Naive thymus-derived CD8-positive, alpha-beta T cell (primary cell): ENCODE measurements around the gene PTPRE. TPM values are rescaled to one million over a fixed set of nuclear protein-coding genes. Genes with fewer than 3 reads are reported as not detected.

Experiments
- ATAC-seq, 2 donors: fragments of 150-1000 bp; cut with Tn5 transposase in 1 of 2; sonication (Bioruptor Pico), chemical (Tn5 transposase) in 1 of 2; 1 replicate in 1 of 2; 2 replicates in 1 of 2; pipeline ENCODE4 v1.10.0; 2021; ENCODE audit warnings: mild to moderate bottlenecking in 2 of 2, moderate library complexity in 2 of 2
- POLR2A ChIA-PET: fragments of 350-600 bp; sonication (Branson Sonifier 250); formaldehyde crosslinking; loops from one replicate; lab custom pipeline; 2021; ENCODE audit warnings: antibody characterized with exemption; lab: Charles Lee
- DNase-seq, 10 donors: peaks; one replicate each; pipeline versions ENCODE4 v3.0.0 to v3.0.0-alpha.2; 2020 to 2022
- H3K27ac Mint-ChIP-seq, 10 donors: one replicate each; pipeline ENCODE4 v1.8.0; 2020 to 2022; ENCODE audit warnings: mild to moderate bottlenecking in 10 of 10, mixed read lengths in 10 of 10, moderate library complexity in 4 of 10, inconsistent platforms in 1 of 10
- H3K27me3 Mint-ChIP-seq, 5 donors: one replicate each; pipeline ENCODE4 v1.8.0; 2021 to 2022; ENCODE audit warnings: mixed read lengths in 5 of 5
- H3K36me3 Mint-ChIP-seq, 3 donors: one replicate each; pipeline ENCODE4 v1.8.0; 2020 to 2022; ENCODE audit warnings: mixed read lengths in 3 of 3, mild to moderate bottlenecking in 2 of 3, inconsistent platforms in 1 of 3
- H3K4me1 Mint-ChIP-seq, 4 donors: one replicate each; pipeline ENCODE4 v1.8.0; 2021 to 2022; ENCODE audit warnings: mixed read lengths in 4 of 4
- H3K4me3 Mint-ChIP-seq, 10 donors: one replicate each; pipeline ENCODE4 v1.8.0; 2020 to 2022; ENCODE audit warnings: mild to moderate bottlenecking in 10 of 10, mixed read lengths in 10 of 10, moderate library complexity in 6 of 10, inconsistent platforms in 1 of 10
- H3K9me3 Mint-ChIP-seq, 9 donors: one replicate each; pipeline ENCODE4 v1.8.0; 2020 to 2022; ENCODE audit warnings: mixed read lengths in 9 of 9, mild to moderate bottlenecking in 3 of 9, inconsistent platforms in 1 of 9, moderate library complexity in 1 of 9
- polyA plus RNA-seq, 3 donors: library from polyadenylated mRNA; unstranded; fragments of 300-500 nt; fragmentation: Illumina TruSeq; gene quantifications; one replicate each; pipeline ENCODE4 v1.2.3, GENCODE V29; 2021
- total RNA-seq, 8 experiments: library from RNA in 2 of 8; stranded (reverse) in 2 of 8; gene quantifications; one replicate each; pipeline ENCODE4 v1.2.3 and lab custom pipeline; 2021 to 2026

Gene PTPRE
- total and polyA plus RNA-seq, 5 experiments from 2014 or later, result 7.8 to 29.5 (median 17.6) TPM

DNA sequence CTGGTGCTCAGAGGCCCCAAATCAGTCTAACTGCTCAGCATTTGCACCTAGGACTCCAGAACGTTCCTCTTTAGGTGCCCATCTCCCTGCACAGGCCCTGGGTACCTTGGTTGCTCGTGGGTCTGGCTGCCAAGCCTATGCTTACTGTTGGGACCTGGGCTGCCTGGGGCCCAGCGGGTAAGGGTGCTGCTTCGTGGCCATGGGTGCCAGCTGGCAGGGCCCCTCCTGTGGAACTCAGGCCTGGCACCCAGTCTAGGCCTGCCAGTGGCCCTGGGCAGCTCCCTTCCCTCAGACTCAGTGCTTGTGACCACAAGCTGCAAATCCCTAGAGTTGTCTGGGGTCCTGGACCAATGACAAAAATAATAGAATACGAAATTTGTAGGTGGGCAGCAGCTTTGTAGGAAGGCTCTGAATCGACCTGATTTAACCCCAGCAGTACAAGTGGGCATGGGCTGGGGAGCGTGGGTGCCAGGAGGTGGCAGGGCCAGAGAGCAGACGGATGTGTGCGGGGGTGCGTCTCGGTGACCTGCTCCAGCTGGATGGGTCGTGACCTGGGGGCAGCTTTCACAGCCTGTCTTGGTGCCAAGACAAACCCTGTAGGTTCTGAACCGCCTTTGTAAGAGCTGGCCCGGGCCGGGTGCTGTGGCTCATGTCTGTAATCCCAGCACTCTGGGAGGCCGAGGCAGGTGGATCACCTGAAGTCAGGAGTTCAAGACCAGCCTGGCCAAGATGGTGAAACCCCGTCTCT is 149.6 kb downstream of the PTPRE start:
- peak overlapping the region in 3 of 10 donors; percentile 60 to 79 (median 63) for H3K27ac Mint-ChIP-seq
- DNase-seq (no peak), ATAC-seq (no peak)
- peaks cover 26 to 59% (median 44%) of the 10 kb centered on the region in 4 donors for H3K4me1 Mint-ChIP-seq
- H3K36me3 Mint-ChIP-seq, result peaks cover 4 to 69% (median 18%) of the 10 kb centered on the region in 3 donors
- POLR2A ChIA-PET, result no interaction called here
- H3K4me3 Mint-ChIP-seq, result no peak overlapping the region
- no peaks in the 10 kb centered on the region for H3K27me3 Mint-ChIP-seq
- no peaks in the 10 kb centered on the region for H3K9me3 Mint-ChIP-seq

DNA sequence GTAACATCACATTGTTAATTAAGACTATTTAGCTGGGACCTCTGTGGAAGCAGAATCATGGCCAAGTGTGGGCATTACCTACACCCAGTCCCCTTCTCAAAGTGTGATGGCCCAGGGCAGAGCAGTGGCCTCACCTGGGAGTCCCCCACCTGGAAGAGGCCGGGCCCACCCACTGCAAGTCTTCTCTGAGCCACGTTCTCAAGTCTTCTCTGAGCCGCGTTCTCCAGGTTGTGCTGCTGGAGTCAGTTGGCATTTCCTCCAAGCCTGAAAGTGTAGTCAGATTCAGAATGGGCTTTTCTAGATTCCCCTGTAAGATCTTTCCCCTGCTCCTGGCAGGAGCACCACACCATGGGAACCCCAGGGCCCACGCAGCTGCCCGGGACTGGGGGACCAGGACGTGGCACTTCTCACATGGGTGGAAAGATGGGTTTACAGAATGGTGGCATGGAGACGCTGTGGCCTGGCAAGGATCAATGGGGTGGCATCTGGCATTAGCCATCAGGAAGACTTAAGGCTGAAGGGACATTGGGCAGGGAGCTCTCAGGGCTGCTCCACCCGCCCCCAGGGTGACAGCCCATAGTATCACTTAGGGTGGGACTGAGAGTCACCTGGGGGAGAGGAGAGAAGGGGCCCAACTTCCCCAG is 151.3 kb downstream of the PTPRE start:
- Mint-ChIP-seq H3K9me3 (no peaks in the 10 kb centered on the region), H3K27ac (peak overlapping the region; percentile 13 to 93 (median 81)), H3K27me3 (no peaks in the 10 kb centered on the region), H3K36me3 (peaks cover 4 to 52% (median 16%) of the 10 kb centered on the region in 3 donors), H3K4me3 (peak overlapping the region in 1 of 10 donors; percentile 43), H3K4me1 (peaks cover 39 to 65% (median 54%) of the 10 kb centered on the region in 4 donors)
- POLR2A ChIA-PET, result interaction anchor here (3.4 kb wide), 1 partner anchor 10 kb away, joined by 24 read pairs; no protein-coding TSS in a partner anchor
- no peak for DNase-seq
- no peak for ATAC-seq

DNA sequence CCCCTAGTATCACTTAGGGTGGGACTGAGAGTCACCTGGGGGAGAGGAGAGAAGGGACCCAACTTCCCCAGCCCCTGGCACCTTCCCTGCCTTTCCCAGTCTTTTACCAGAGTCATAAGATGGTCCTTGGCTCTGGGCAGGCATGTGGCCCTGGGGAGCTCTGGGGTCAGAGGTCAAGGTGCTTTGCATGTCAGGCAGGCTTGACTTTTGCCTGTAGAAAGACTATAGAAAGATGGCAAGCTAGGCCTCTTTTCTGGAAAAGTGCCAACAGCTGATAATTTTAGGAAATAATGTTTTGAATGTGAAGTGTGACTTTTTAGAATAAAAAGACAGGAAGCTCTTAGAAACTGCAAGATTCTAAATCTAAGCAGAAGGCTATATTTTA is 151.8 kb downstream of the PTPRE start:
- peak overlapping the region in 2 of 10 donors; percentile 12 to 54 for H3K4me3 Mint-ChIP-seq
- POLR2A ChIA-PET, result interaction anchor here (3.4 kb wide), 1 partner anchor 11 kb away, joined by 24 read pairs; no protein-coding TSS in a partner anchor
- ATAC-seq (no peak), DNase-seq (no peak)
- H3K27ac Mint-ChIP-seq, result peak overlapping the region in 9 of 10 donors; percentile 33 to 93 (median 90)
- H3K9me3 Mint-ChIP-seq, result no peaks in the 10 kb centered on the region
- peaks cover 4 to 51% (median 16%) of the 10 kb centered on the region in 3 donors for H3K36me3 Mint-ChIP-seq
- H3K4me1 Mint-ChIP-seq, result peaks cover 43 to 70% (median 58%) of the 10 kb centered on the region in 4 donors
- H3K27me3 Mint-ChIP-seq, result no peaks in the 10 kb centered on the region

DNA sequence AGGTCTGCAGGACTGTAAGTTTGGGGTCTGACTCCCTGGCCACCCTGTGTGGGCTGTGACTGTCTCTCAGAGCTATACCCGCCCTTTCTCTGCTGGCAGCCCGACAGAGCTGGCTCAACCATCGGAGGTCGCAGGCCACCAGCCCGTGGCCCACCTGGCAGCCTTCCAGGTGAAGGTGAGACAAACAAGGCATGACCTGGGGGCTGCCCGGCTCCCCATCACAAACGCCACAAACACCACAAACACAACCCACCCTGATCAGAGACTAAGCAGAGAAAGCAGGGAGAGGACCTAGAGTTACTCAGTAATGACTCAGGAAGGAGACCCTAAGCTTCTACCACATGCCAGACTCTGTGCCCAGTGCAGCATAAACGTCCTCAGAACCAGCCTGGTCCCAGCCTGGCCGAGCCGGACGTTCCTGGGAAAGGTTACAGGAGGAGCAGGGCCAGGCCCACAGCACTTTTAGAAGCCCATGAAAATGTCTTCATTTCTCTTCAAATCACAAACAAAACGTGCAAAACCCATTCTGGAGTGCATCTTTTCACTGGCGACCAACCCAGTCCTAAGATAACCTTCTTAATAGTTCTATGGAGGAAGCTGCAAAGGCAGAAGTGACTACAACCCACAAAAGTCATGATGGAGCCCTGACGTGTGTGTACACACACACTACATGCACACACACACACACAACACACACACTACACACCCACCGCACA is 152.5 kb downstream of the PTPRE start:
- Mint-ChIP-seq H3K27ac (peak overlapping the region; percentile 34 to 93 (median 90)), H3K36me3 (peaks cover 4 to 46% (median 16%) of the 10 kb centered on the region in 3 donors), H3K4me3 (peak overlapping the region in 6 of 10 donors; percentile 12 to 64 (median 43)), H3K9me3 (no peaks in the 10 kb centered on the region), H3K4me1 (peaks cover 43 to 74% (median 64%) of the 10 kb centered on the region in 4 donors), H3K27me3 (no peaks in the 10 kb centered on the region)
- POLR2A ChIA-PET, result interaction anchor here (3.4 kb wide), 1 partner anchor 11 kb away, joined by 24 read pairs; no protein-coding TSS in a partner anchor
- ATAC-seq (no peak), DNase-seq (peak in 1 of 10 donors; percentile 23)

DNA sequence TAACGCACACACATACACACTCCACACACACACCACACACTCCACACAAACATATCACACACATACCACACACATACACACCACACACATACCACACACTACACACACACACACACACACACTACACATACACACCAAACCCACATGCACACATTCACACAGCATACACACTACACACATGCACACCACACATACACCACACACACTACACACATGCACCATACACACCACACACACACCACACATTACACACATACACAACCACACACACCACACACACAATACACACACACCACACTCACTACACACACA is 153.0 kb downstream of the PTPRE start:
- peak overlapping the region in 7 of 10 donors; percentile 12 to 64 (median 41) for H3K4me3 Mint-ChIP-seq
- H3K36me3 Mint-ChIP-seq, result peaks cover 4 to 43% (median 14%) of the 10 kb centered on the region in 3 donors

DNA sequence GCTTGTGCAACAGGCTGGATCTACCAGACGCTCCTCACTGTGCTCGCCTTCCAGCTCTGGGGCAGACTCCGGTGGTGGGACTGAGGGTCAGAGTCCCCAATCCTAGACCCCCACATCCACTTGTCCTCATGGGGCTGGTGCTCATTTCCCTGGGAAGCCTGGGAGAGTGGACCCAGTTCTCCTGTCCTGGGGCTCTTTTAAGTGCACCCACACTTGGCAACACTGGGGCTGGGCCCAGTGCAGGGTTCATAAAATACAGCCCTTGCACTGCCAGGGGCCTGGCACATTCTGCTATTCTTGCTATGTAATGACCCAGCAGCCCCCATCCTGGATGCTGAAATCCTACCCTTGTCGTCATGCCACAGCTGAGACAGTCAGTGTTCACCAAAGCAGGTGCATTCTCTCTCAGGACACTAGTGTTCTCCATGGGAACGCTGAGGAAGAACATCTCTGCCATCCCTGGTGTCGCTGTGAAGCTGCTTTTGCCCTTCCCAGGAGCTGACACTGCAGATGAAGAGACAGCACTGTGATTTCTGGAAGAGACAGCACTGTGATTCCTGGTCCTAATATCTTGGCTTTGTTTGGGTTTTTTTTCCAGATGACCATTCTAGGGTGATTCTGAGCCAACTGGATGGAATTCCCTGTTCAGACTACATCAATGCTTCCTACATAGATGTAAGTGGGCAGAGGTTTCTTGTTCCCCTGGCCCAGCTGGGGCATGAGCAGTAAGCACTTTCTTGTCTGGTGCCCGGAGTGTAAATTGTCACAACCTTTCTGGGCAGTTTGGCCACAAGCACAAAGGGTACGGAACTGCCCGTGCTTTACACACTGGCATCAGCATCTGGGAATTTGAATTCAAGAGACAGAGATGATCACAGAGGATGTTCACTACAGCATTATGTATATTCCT is 153.7 kb downstream of the PTPRE start:
- ATAC-seq, result no peak
- DNase-seq, result no peak
- H3K36me3 Mint-ChIP-seq, result peaks cover 4 to 43% (median 14%) of the 10 kb centered on the region in 3 donors

More for the DNA sequence above, 153.0 kb downstream of the PTPRE start:
- POLR2A ChIA-PET, result interaction anchor here (3.4 kb wide), 1 partner anchor 12 kb away, joined by 24 read pairs; no protein-coding TSS in a partner anchor
- H3K9me3 Mint-ChIP-seq, result no peaks in the 10 kb centered on the region
- no peak for DNase-seq
- no peaks in the 10 kb centered on the region for H3K27me3 Mint-ChIP-seq
- peaks cover 48 to 79% (median 68%) of the 10 kb centered on the region in 4 donors for H3K4me1 Mint-ChIP-seq
- H3K27ac Mint-ChIP-seq, result peak overlapping the region; percentile 34 to 93 (median 90)
- no peak for ATAC-seq

DNA sequence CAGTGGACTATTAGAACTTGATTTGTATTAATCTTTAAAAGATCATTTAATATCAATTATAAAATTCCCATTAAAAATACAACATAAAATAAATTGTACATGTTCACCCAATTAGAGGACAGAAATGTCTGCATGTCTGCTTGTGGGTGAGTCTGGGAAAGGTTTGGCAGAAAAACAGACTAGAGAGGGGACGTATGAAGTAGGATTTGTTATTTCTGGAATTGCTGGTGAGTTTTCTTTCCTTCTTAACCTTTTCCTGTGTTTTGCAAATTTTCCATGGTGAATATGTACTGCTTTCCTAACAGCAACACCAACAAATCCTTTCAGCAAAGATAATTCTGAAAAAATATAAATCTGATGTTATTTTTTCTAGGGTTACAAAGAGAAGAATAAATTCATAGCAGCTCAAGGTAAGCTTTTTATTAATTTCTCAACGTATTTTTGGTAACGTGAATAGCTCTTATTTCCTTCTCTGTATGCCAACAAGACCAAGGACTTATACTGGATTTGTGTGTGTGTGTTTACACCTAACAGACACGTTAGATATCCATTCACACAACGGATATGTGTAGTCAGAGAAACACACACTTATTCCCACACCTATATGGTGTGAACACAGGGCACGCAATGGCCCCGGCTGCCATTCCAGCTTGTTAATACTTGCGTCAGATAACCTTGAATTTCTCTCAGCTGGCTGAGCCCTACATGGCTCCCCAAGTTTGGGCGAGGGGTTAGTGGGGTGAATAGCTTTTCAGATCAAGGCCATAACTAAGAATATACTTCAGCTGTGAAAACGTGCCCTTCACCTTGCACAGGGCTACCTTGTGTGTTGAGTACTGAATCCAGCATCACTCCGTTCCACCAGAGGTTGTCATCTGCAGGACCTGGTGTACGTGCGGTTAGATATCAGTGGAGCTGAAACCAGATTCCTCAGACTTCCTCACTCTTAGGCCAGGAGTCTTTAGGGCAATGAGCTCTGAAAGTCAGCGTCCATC is 154.7 kb downstream of the PTPRE start:
- Mint-ChIP-seq H3K4me3 (peak overlapping the region; percentile 48 to 88 (median 78)), H3K36me3 (peaks cover 7 to 43% (median 13%) of the 10 kb centered on the region in 3 donors), H3K9me3 (no peaks in the 10 kb centered on the region), H3K27ac (peak overlapping the region; percentile 69 to 95 (median 87)), H3K4me1 (peaks cover 55 to 89% (median 83%) of the 10 kb centered on the region in 4 donors), H3K27me3 (no peaks in the 10 kb centered on the region)
- POLR2A ChIA-PET, result interaction anchor here (1.8 to 5.0 kb wide), 2 partner anchors 9 to 14 kb away, joined by 7 to 78 read pairs; no protein-coding TSS in a partner anchor
- DNase-seq, result no peak
- no peak for ATAC-seq

More for the DNA sequence above, 153.7 kb downstream of the PTPRE start:
- POLR2A ChIA-PET, result interaction anchor here (3.4 to 5.0 kb wide), 2 partner anchors 12 to 13 kb away, joined by 24 to 78 read pairs; no protein-coding TSS in a partner anchor
- Mint-ChIP-seq H3K27me3 (no peaks in the 10 kb centered on the region), H3K4me1 (peaks cover 54 to 81% (median 73%) of the 10 kb centered on the region in 4 donors), H3K9me3 (no peaks in the 10 kb centered on the region), H3K27ac (peak overlapping the region; percentile 34 to 93 (median 83)), H3K4me3 (peak overlapping the region in 4 of 10 donors; percentile 12 to 41 (median 28))

DNA sequence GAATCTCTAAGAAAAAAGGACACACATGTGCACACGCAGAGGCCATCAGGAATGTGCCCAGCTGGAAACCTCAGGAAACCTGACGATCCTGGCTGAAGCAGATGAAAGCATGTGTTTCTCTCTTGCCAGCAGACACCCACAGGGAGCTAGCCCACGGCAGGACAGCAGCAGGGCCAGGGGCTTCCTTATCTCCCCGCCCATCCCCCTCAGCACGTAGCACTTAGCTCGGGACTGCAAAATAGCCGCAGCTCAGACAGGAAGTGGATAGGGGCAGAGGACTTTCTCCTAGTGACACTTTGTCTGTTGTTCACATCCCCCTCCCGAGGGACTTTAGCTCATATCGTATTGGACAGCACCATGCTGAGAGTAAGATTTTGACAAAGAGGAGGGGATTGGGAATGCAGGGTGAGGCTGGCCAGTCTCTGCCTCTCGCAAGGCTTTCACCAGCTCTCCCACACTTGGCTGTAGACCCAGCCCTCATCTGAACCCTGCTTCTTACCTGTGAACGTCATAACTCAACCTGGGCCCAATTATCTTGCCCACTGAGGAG is 155.5 kb downstream of the PTPRE start:
- POLR2A ChIA-PET, result interaction anchor here (0.8 to 5.0 kb wide), 4 partner anchors 10 to 22 kb away, joined by 6 to 78 read pairs (median 8); no protein-coding TSS in a partner anchor
- Mint-ChIP-seq H3K27ac (peak overlapping the region; percentile 80 to 95 (median 88)), H3K9me3 (no peaks in the 10 kb centered on the region), H3K36me3 (peaks cover 14 to 44% (median 19%) of the 10 kb centered on the region in 3 donors), H3K4me3 (peak overlapping the region; percentile 67 to 88 (median 80)), H3K27me3 (no peaks in the 10 kb centered on the region), H3K4me1 (peaks cover 63 to 97% (median 91%) of the 10 kb centered on the region in 4 donors)
- ATAC-seq (no peak), DNase-seq (peak in 1 of 10 donors; percentile 22)

DNA sequence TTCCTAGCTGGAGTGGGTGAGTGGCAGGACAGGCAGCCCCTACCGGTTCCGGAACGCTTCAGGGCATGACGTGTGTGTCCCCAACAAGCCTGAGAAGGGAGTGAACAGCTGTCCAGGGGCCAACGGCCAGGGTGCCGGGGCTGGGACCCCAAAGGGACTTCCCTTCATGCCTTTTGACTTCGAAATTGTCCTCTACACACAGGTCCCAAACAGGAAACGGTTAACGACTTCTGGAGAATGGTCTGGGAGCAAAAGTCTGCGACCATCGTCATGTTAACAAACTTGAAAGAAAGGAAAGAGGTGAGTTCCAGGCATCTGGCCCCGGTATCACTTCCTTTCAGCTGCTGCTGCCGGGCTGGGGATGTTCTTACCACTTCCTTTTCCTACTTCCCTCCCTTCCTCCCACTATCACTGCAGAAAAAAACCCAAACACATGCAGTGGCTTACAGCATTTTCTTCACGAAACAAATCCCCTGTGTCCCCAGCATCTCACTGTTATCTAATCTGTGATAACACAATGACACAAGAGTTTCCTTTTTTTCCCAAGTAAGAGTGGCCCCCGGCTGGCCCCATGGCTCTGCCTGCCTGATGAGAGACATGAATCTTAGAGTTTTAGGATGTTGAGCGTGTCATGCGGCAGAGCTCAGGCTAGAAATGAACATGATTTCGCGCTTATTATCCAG is 156.1 kb downstream of the PTPRE start:
- Mint-ChIP-seq H3K4me3 (peak overlapping the region; percentile 67 to 88 (median 80)), H3K36me3 (peaks cover 14 to 43% (median 17%) of the 10 kb centered on the region in 3 donors), H3K27ac (peak overlapping the region; percentile 80 to 95 (median 88)), H3K4me1 (peaks cover 61 to 92% (median 91%) of the 10 kb centered on the region in 4 donors), H3K9me3 (no peaks in the 10 kb centered on the region), H3K27me3 (no peaks in the 10 kb centered on the region)
- DNase-seq (peak in 9 of 10 donors; percentile 32 to 77 (median 56)), ATAC-seq (peak; percentile 67 to 73)
- POLR2A ChIA-PET, result interaction anchor here (0.8 to 5.0 kb wide), 4 partner anchors 9 to 22 kb away, joined by 6 to 78 read pairs (median 8); no protein-coding TSS in a partner anchor
